Measurements from ENCODE around the gene PADI4. TPM values are rescaled to one million over a fixed set of nuclear protein-coding genes. Genes with fewer than 3 reads are reported as not detected.

PADI4 gene
- total RNA-seq, 1 donor from 2014 or later, result not detected

- no peaks in the 10 kb centered on the region for H3K36me3 Mint-ChIP-seq (ENCODE audit: unreplicated experiment)
- no peaks in the 10 kb centered on the region for H3K9me3 Mint-ChIP-seq (ENCODE audit: unreplicated experiment)
- H3K27me3 Mint-ChIP-seq (ENCODE audit: unreplicated experiment), result peaks cover 2% of the 10 kb centered on the region
- DNase-seq, result no peak
- H3K4me3 Mint-ChIP-seq (ENCODE audit: unreplicated experiment), result no peak overlapping the region
- TF ChIP-seq CTCF (IDR thresholded peaks at IDR 0.05; ENCODE audit: partially characterized antibody, unreplicated experiment), result no peak
- no peak overlapping the region for H3K27ac Mint-ChIP-seq (ENCODE audit: unreplicated experiment)
- peaks cover 3% of the 10 kb centered on the region for H3K4me1 Mint-ChIP-seq (ENCODE audit: low read depth, unreplicated experiment)
These were observed 25.2 kb upstream of the PADI4 start for GRCh38 chr1:17282836-17283235.

GRCh38 chr1:17286646-17287045, 21.4 kb upstream of the PADI4 start:
- Mint-ChIP-seq H3K9me3 (ENCODE audit: unreplicated experiment) (no peaks in the 10 kb centered on the region), H3K36me3 (ENCODE audit: unreplicated experiment) (no peaks in the 10 kb centered on the region), H3K4me1 (ENCODE audit: low read depth, unreplicated experiment) (no peaks in the 10 kb centered on the region), H3K27me3 (ENCODE audit: unreplicated experiment) (peaks cover 2% of the 10 kb centered on the region), H3K27ac (ENCODE audit: unreplicated experiment) (no peak overlapping the region), H3K4me3 (ENCODE audit: unreplicated experiment) (no peak overlapping the region)
- no peak for DNase-seq
- no peak for TF ChIP-seq CTCF (IDR thresholded peaks at IDR 0.05; ENCODE audit: partially characterized antibody, unreplicated experiment)

- TF ChIP-seq CTCF (IDR thresholded peaks at IDR 0.05; ENCODE audit: partially characterized antibody, unreplicated experiment), result no peak
- Mint-ChIP-seq H3K4me1 (ENCODE audit: low read depth, unreplicated experiment) (no peaks in the 10 kb centered on the region), H3K27me3 (ENCODE audit: unreplicated experiment) (peaks cover 1% of the 10 kb centered on the region), H3K36me3 (ENCODE audit: unreplicated experiment) (no peaks in the 10 kb centered on the region), H3K27ac (ENCODE audit: unreplicated experiment) (no peak overlapping the region), H3K4me3 (ENCODE audit: unreplicated experiment) (no peak overlapping the region), H3K9me3 (ENCODE audit: unreplicated experiment) (no peaks in the 10 kb centered on the region)
- no peak for DNase-seq
These were observed 20.7 kb upstream of the PADI4 start for GRCh38 chr1:17287130-17287776.

DNA sequence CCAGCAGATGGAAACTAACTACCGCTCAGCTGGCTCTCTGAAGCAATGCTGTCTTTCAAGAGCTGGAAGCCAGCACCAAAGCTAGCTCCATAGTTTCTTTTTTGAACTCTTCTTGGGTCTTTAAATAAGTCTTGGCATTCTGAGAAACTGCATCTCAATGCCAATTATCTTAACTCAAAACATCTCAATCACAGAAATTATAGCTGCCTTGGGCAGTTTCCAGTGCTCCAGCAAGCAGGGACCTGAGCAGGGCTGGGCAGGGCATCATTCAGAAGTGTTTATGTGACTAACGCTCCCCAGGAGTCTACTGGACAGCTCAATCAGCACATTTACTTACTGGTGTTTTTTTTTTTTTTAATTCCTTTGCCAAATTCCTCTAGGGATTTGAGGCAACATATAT, 18.3 kb upstream of the PADI4 start:
- H3K27ac Mint-ChIP-seq (ENCODE audit: unreplicated experiment), result no peak overlapping the region
- no peak for TF ChIP-seq CTCF (IDR thresholded peaks at IDR 0.05; ENCODE audit: partially characterized antibody, unreplicated experiment)

GRCh38 chr1:17290553-17290952, 17.4 kb upstream of the PADI4 start:
- H3K27ac Mint-ChIP-seq (ENCODE audit: unreplicated experiment), result no peak overlapping the region
- H3K36me3 Mint-ChIP-seq (ENCODE audit: unreplicated experiment), result no peaks in the 10 kb centered on the region
- no peaks in the 10 kb centered on the region for H3K4me1 Mint-ChIP-seq (ENCODE audit: low read depth, unreplicated experiment)
- no peak for TF ChIP-seq CTCF (IDR thresholded peaks at IDR 0.05; ENCODE audit: partially characterized antibody, unreplicated experiment)
- DNase-seq, result no peak
- H3K4me3 Mint-ChIP-seq (ENCODE audit: unreplicated experiment), result no peak overlapping the region
- no peaks in the 10 kb centered on the region for H3K9me3 Mint-ChIP-seq (ENCODE audit: unreplicated experiment)
- no peaks in the 10 kb centered on the region for H3K27me3 Mint-ChIP-seq (ENCODE audit: unreplicated experiment)

More for the DNA sequence above, 18.3 kb upstream of the PADI4 start:
- H3K27me3 Mint-ChIP-seq (ENCODE audit: unreplicated experiment), result no peaks in the 10 kb centered on the region
- no peak for DNase-seq
- H3K4me3 Mint-ChIP-seq (ENCODE audit: unreplicated experiment), result no peak overlapping the region
- H3K4me1 Mint-ChIP-seq (ENCODE audit: low read depth, unreplicated experiment), result no peaks in the 10 kb centered on the region
- H3K9me3 Mint-ChIP-seq (ENCODE audit: unreplicated experiment), result no peaks in the 10 kb centered on the region
- H3K36me3 Mint-ChIP-seq (ENCODE audit: unreplicated experiment), result no peaks in the 10 kb centered on the region
